K562 (cell line): ENCODE results near the gene BCL2L1. TPM values are rescaled to one million over a fixed set of nuclear protein-coding genes. Genes with fewer than 3 reads are reported as not detected.

Experiments used
- ATAC-seq: fragments of 200-7000 bp; cut with Tn5 transposase; 3 replicates; pipeline ENCODE4 v1.9.1; 2020; ENCODE audit warnings: moderate library complexity
- BruUV-seq: library from RNA; stranded (reverse); fragments of 400-500 nt; replicated peaks from 2 replicates; lab custom pipeline; 2021; lab: Mats Ljungman, UMichigan
- CTCF ChIA-PET: fragments of 300-600 bp; formaldehyde crosslinking; extraction: SDS; loops from one replicate; lab custom pipeline; 2021; ENCODE audit warnings: low intra/inter-chr PET ratio; lab: Yijun Ruan, JAX
- POLR2A ChIA-PET: fragments of 300-600, 350-650 bp; sonication (Branson Sonifier 250); formaldehyde crosslinking; extraction: SDS; loops from one replicate; lab custom pipeline; 2021; ENCODE audit warnings: antibody characterized with exemption, inconsistent platforms; lab: Yijun Ruan, JAX
- DNase-seq, 4 experiments: peaks; one replicate each; pipeline versions ENCODE4 v3.0.0 to v3.0.0-alpha.2; 2011 to 2018; ENCODE audit warnings: low spot score in 3 of 4, mixed read lengths in 3 of 4; ENCODE audit errors: extremely low read depth in 1 of 4
- FAIRE-seq: peaks from 2 replicates; lab custom pipeline; 2011; peaks lifted over from hg19 to GRCh38; lab: Jason Lieb, UNC
- H2AFZ ChIP-seq: 2 replicates; pipeline ENCODE4 v1.6.0; 2011; ENCODE audit warnings: low read depth, low read length, control low read depth, inconsistent platforms
- H3K27ac ChIP-seq: fragments of 200-600 bp; 3 replicates; pipeline ENCODE4 v1.8.0; 2011; ENCODE audit warnings: low read depth, mild to moderate bottlenecking, control low read depth, inconsistent platforms, low read length, moderate library complexity, mixed read lengths; ENCODE audit errors: extremely low read depth
- H3K27me3 ChIP-seq, 2 experiments: fragments of 300-600 bp in 1 of 2; 2 replicates in 1 of 2; 3 replicates in 1 of 2; pipeline versions ENCODE4 v1.6.0 to v1.8.0; 2011; ENCODE audit warnings: inconsistent platforms in 2 of 2, low read length in 2 of 2, mild to moderate bottlenecking in 1 of 2, mixed read lengths in 1 of 2, moderate library complexity in 1 of 2; ENCODE audit not compliant: control insufficient read depth in 2 of 2, insufficient read depth in 2 of 2
- H3K36me3 ChIP-seq: fragments of 300-600 bp; 3 replicates; pipeline ENCODE4 v1.8.0; 2011; ENCODE audit warnings: mild to moderate bottlenecking, low read length, inconsistent platforms; ENCODE audit not compliant: control insufficient read depth, insufficient read depth
- H3K4me1 ChIP-seq, 2 experiments: fragments of 200-600 bp in 1 of 2; replicated peaks in 1 of 2; 2 replicates in 1 of 2; 3 replicates in 1 of 2; pipeline versions ENCODE4 v1.5.1 to v1.8.0; 2011; ENCODE audit warnings: inconsistent platforms in 2 of 2, low read length in 2 of 2, mild to moderate bottlenecking in 1 of 2, mixed read lengths in 1 of 2, moderate library complexity in 1 of 2; ENCODE audit not compliant: control insufficient read depth in 2 of 2, insufficient read depth in 2 of 2
- H3K4me2 ChIP-seq: 2 replicates; pipeline ENCODE4 v1.6.1; 2011; ENCODE audit warnings: low read length, control low read depth, inconsistent platforms, mixed read lengths; ENCODE audit not compliant: insufficient read depth
- H3K4me3 ChIP-seq: fragments of 200-600 bp; sonication (generic), shearing (Covaris generic); 2 replicates; pipeline ENCODE4 v1.5.1; 2016; ENCODE audit warnings: control low read depth, inconsistent platforms
- H3K79me2 ChIP-seq: fragments of 200-600 bp; 3 replicates; pipeline ENCODE4 v1.8.0; 2011; ENCODE audit warnings: low read length, inconsistent platforms; ENCODE audit not compliant: control insufficient read depth, insufficient read depth
- H3K9ac ChIP-seq, 2 experiments: 2 replicates each; pipeline versions ENCODE4 v1.6.0 to v1.6.1; 2011; ENCODE audit warnings: low read depth in 2 of 2, low read length in 2 of 2, control low read depth in 1 of 2, inconsistent platforms in 1 of 2, mild to moderate bottlenecking in 1 of 2, mixed read lengths in 1 of 2; ENCODE audit not compliant: insufficient read depth in 1 of 2
- H3K9me1 ChIP-seq: one replicate; pipeline ENCODE4 v1.6.0; 2011; ENCODE audit warnings: inconsistent platforms, mild to moderate bottlenecking, low read length, moderate library complexity; ENCODE audit not compliant: control insufficient read depth, insufficient read depth
- H3K9me3 ChIP-seq: replicated peaks from 2 replicates; pipeline ENCODE4 v1.5.1; 2011; ENCODE audit warnings: low read depth, low read length, inconsistent platforms; ENCODE audit not compliant: control insufficient read depth, insufficient read depth
- H4K20me1 ChIP-seq: replicated peaks from 2 replicates; pipeline ENCODE4 v1.6.1; 2011; ENCODE audit warnings: low read length, inconsistent platforms, mixed read lengths; ENCODE audit not compliant: control insufficient read depth, insufficient read depth
- E2F3 ChIP-seq: fragments of 250-450 bp; sonication (Bioruptor Pico); IDR thresholded peaks from 2 replicates; pipeline ENCODE4 v1.4.0; 2020; ENCODE audit warnings: mild to moderate bottlenecking
- GABPA ChIP-seq: fragments of 200-800 bp; sonication (Bioruptor generic); conservative IDR thresholded peaks from 2 replicates; pipeline ENCODE4 v1.6.1; 2016; ENCODE audit warnings: low read depth, missing genetic modification characterization, missing compliant biosample characterization
- KAT7 ChIP-seq: sonication (generic); formaldehyde crosslinking; IDR thresholded peaks from 2 replicates; pipeline ENCODE4 v1.8.0; 2022; ENCODE audit warnings: missing genetic modification reagents, mild to moderate bottlenecking, borderline replicate concordance
- NCOR1 ChIP-seq: fragments of 450-650 bp; IDR thresholded peaks from 2 replicates; pipeline ENCODE4 v1.6.1; 2016; ENCODE audit warnings: mild to moderate bottlenecking, moderate library complexity
- NFRKB ChIP-seq: fragments of 450-650 bp; IDR thresholded peaks from 2 replicates; pipeline ENCODE4 v1.6.1; 2016; ENCODE audit warnings: low read depth
- NONO ChIP-seq, 2 experiments: fragments of 200-400 bp in 1 of 2; fragments of 450-650 bp in 1 of 2; formaldehyde crosslinking in 1 of 2; IDR thresholded peaks; 2 replicates each; pipeline ENCODE4 v1.6.1; 2017; ENCODE audit warnings: low read depth in 2 of 2, mild to moderate bottlenecking in 2 of 2, moderate library complexity in 2 of 2, low read length in 1 of 2
- NR2C2 ChIP-seq, 2 experiments: fragments of 200-800 bp in 1 of 2; sonication (Bioruptor generic) in 1 of 2; sonication (generic) in 1 of 2; formaldehyde crosslinking in 1 of 2; IDR thresholded peaks; 2 replicates each; pipeline versions ENCODE4 v1.6.1 to v1.8.0; 2016 to 2022; ENCODE audit warnings: mild to moderate bottlenecking in 1 of 2, missing compliant biosample characterization in 1 of 2, missing genetic modification characterization in 1 of 2, missing genetic modification reagents in 1 of 2
- NR4A1 ChIP-seq, 2 experiments: fragments of 250-450 bp in 1 of 2; fragments of 450-650 bp in 1 of 2; sonication (Bioruptor Pico) in 1 of 2; IDR thresholded peaks; 2 replicates each; pipeline versions ENCODE4 v1.4.0 to v1.6.1; 2016 to 2020; ENCODE audit warnings: mild to moderate bottlenecking in 2 of 2, missing compliant biosample characterization in 1 of 2, missing genetic modification characterization in 1 of 2, moderate library complexity in 1 of 2
- POLR2G ChIP-seq: fragments of 200-400 bp; formaldehyde crosslinking; IDR thresholded peaks from 2 replicates; pipeline ENCODE4 v1.6.1; 2017; ENCODE audit warnings: low read depth, mild to moderate bottlenecking, antibody characterized with exemption, low read length, moderate library complexity
- POLR2H ChIP-seq: IDR thresholded peaks from 2 replicates; pipeline ENCODE4 v1.6.1; 2016; ENCODE audit warnings: missing genetic modification characterization, low read depth, mild to moderate bottlenecking, control low read depth, missing compliant biosample characterization, moderate library complexity
- RAD51 ChIP-seq: fragments of 450-650 bp; IDR thresholded peaks from 2 replicates; pipeline ENCODE4 v1.7.1; 2016; ENCODE audit warnings: low read depth, mild to moderate bottlenecking, borderline replicate concordance
- TBP ChIP-seq: optimal IDR thresholded peaks from 2 replicates; pipeline ENCODE3; 2011; ENCODE audit warnings: low read depth, low read length, improper control_type of control experiment
- XRCC4 ChIP-seq: IDR thresholded peaks from one replicate; pipeline ENCODE4 v1.6.1; 2011; ENCODE audit not compliant: insufficient read depth, insufficient read length; ENCODE audit errors: extremely low read depth
- ZKSCAN1 ChIP-seq: fragments of 150-350 bp; IDR thresholded peaks from 2 replicates; pipeline ENCODE4 v1.6.1; 2016; ENCODE audit warnings: low read depth, low read length
- ZNF174 ChIP-seq: fragments of 250-450 bp; sonication (Bioruptor Pico); IDR thresholded peaks from 2 replicates; pipeline ENCODE4 v1.4.0; 2020; ENCODE audit warnings: mild to moderate bottlenecking
- ZNF212 ChIP-seq: fragments of 450-650 bp; formaldehyde crosslinking; IDR thresholded peaks from 2 replicates; pipeline ENCODE4 v1.4.0; 2020; ENCODE audit warnings: mild to moderate bottlenecking
- ZNF23 ChIP-seq: fragments of 250-450 bp; sonication (Bioruptor Pico); IDR thresholded peaks from 2 replicates; pipeline ENCODE4 v1.4.0; 2020; ENCODE audit warnings: mild to moderate bottlenecking
- WGBS: fragments of 100-300 bp; shearing (Covaris generic); methylation state at CpG from one replicate; pipeline ENCODE4 v1.1.6; 2016; ENCODE audit warnings: low coverage, mixed read lengths; ENCODE audit not compliant: insufficient coverage; ENCODE audit errors: missing lambda C conversion rate; 5-methylcytosine and 5-hydroxymethylcytosine counted together
- in situ Hi-C: fragments of 300-500 bp; cut with MboI; formaldehyde crosslinking; loops from 4 replicates; pipeline ENCODE4 v1.15.0; 2018; ENCODE audit warnings: inconsistent platforms, mixed read lengths
- intact Hi-C: fragments of 100-400 bp; cut with micrococcal nuclease; formaldehyde crosslinking; loops from 2 replicates; pipeline ENCODE4 v1.14.2; 2022
- polyA plus RNA-seq, 8 experiments: library from polyadenylated mRNA; depleted of rRNA in 4 of 8; stranded (reverse) in 5 of 8; unstranded in 3 of 8; fragments of >200 nt; fragmentation: Nextera tagmentation in 2 of 8; fragmentation: Illumina TruSeq in 1 of 8; extraction: Ambion mirVana in 2 of 8; extraction: Trizol in 1 of 8; gene quantifications; 2 replicates each; pipeline versions ENCODE4 v1.2.1 to v1.2.3, GENCODE V29; 2011 to 2014; ENCODE audit warnings: inconsistent platforms in 1 of 8, missing spikeins in 1 of 8
- total RNA-seq, 7 experiments: library from RNA; depleted of rRNA in 6 of 7; stranded (reverse); fragments of >200 nt in 6 of 7; fragmentation: Illumina TruSeq in 2 of 7; extraction: Trizol in 2 of 7; gene quantifications; 2 replicates each; pipeline versions ENCODE4 v1.2.1 to v1.2.3, GENCODE V29; 2011 to 2021; ENCODE audit warnings: low replicate concordance in 1 of 7
- TF ChIP-seq, protein P1 (sequence below): fragments of 450-650 bp; formaldehyde crosslinking; IDR thresholded peaks from 2 replicates; pipeline ENCODE4 v1.4.0; 2020; ENCODE audit warnings: mild to moderate bottlenecking, mixed read lengths

BCL2L1 gene
- total and polyA plus RNA-seq, 9 of the 15 experiments (the other 6 are each of a cell fraction or from before 2014, with no cell fraction given), result 3.3 to 182 (median 120) TPM

DNA sequence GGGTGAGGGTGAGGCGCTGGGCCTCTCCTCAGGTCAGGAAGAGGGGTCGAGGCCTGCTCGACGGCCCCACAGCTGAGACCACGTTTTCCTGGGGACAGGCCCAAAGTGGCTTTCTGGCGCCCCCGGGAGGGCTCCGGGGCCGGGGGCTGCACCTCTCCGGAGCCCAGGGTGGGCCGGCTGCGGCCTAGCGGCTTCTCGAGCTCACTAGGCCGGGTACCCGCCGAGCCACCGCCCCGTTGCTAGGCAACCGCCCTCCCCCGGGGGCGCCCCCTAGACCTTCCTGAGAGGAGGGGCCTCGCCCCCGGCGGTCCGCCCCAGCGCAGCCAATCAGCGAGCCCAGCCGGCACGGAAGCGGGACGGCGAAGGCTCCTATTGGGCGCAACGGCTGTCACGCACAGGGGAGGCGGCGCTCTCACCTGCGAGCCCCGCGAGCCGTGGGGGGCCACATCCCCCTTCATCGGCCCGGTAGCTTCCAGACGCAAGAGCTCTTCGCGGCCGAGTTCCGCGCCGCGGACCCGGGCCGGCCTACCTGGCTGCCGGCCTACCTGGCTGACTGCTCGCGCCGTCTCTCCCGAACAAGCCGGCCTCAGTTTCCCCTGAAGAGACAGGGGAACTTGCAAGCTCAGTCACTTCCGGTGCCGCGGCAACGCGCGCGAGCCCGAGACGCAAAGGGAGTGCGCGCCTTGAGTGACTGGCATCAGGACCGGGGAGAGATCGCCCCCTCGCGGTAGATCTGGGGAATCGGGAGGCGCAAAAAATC lies 831 bp upstream of the BCL2L1 start (continued):
- TF ChIP-seq NR2C2 (CRISPR knock-in tag; IDR thresholded peaks at IDR 0.05) (no peak), NR2C2 (tag; IDR thresholded peaks at IDR 0.05) (peak; percentile 74), POLR2H (tag) (no peak), E2F3 (peak; percentile 65; the same call in 1 of the 2 replicates), NR4A1 (CRISPR knock-in tag; IDR thresholded peaks at IDR 0.05) (peak; percentile 69; the same call in 1 of the 2 replicates), NR4A1 (tag; IDR thresholded peaks at IDR 0.05) (0 out of 2 replicates have a peak, but pooled peaks have one; percentile 47), ZNF174 (CRISPR knock-in tag) (no peak), TBP (peak; percentile 28)

DNA sequence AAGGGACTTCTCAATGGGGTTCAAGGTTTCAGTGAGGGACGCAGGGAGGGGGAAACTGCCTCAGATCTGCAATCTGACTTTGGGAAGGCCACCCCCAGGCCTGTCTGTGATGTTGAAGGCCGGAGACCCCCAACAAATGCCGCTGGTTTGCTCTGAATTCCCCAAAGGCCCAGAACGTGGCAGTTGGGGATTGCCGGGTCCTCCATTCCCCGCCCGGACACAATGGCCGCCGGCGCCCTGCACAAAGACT lies 326 bp upstream of the BCL2L1 start:
- CTCF ChIA-PET, result interaction anchor here (0.6 to 3.0 kb wide), 7 partner anchors 51 to 165 kb away, joined by 3 to 66 read pairs (median 5); no protein-coding TSS in a partner anchor
- TF ChIP-seq NFRKB (peak; percentile 93; the same call in 1 of the 2 replicates), ZNF212 (CRISPR knock-in tag) (no peak), ZNF23 (CRISPR knock-in tag) (no peak), XRCC4 (no peak), KAT7 (no peak), ZKSCAN1 (no peak), GABPA (tag) (no peak), NCOR1 (no peak), NONO (IDR thresholded peaks at IDR 0.05; ENCODE audit: low read depth in 2 of 2, low read length in 1 of 2) (no peak), RAD51 (no peak), POLR2G (no peak)
- TF ChIP-seq, protein P1, sequence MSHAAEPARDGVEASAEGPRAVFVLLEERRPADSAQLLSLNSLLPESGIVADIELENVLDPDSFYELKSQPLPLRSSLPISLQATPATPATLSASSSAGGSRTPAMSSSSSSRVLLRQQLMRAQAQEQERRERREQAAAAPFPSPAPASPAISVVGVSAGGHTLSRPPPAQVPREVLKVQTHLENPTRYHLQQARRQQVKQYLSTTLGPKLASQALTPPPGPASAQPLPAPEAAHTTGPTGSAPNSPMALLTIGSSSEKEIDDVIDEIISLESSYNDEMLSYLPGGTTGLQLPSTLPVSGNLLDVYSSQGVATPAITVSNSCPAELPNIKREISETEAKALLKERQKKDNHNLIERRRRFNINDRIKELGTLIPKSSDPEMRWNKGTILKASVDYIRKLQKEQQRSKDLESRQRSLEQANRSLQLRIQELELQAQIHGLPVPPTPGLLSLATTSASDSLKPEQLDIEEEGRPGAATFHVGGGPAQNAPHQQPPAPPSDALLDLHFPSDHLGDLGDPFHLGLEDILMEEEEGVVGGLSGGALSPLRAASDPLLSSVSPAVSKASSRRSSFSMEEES, result no peak

More for the DNA sequence above, 326 bp upstream of the BCL2L1 start:
- in situ Hi-C loops (loop anchor here (10.0 kb wide), 1 partner anchor 58 kb away; no protein-coding TSS in a partner anchor), intact Hi-C loops (loop anchor here (1.0 to 2.0 kb wide), 5 partner anchors 48 to 162 kb away; no protein-coding TSS in a partner anchor)
- Histone ChIP-seq H4K20me1 (peaks cover 10% of the 10 kb centered on the region), H3K9me3 (no peaks in the 10 kb centered on the region), H3K4me2 (peak overlapping the region; percentile 95), H3K36me3 (peaks cover 38% of the 10 kb centered on the region), H3K27ac (peak overlapping the region; percentile 92), H3K9me1 (no peaks in the 10 kb centered on the region), H3K4me1 (peaks cover 5 to 29% of the 10 kb centered on the region in 2 experiments; a peak in 3 of 5 replicates), H3K4me3 (peak overlapping the region; percentile 88), H3K9ac (peak overlapping the region; percentile 92 to 94), H3K79me2 (peaks cover 54% of the 10 kb centered on the region), H2AFZ (peak overlapping the region; percentile 84), H3K27me3 (no peaks in the 10 kb centered on the region)
- 0% methylated on average over 10 of the region's 10 CpGs for WGBS
- FAIRE-seq (no peak), ATAC-seq (no peak), DNase-seq (no peak)
- POLR2A ChIA-PET, result interaction anchor here (0.7 to 2.0 kb wide), 6 partner anchors 15 to 75 kb away, joined by 3 to 30 read pairs (median 4); partner anchors contain the start of gene TPX2
- no TSS peak for BruUV-seq
